ENCODE results near the gene SMYD3.

The SMYD3 gene

DNA sequence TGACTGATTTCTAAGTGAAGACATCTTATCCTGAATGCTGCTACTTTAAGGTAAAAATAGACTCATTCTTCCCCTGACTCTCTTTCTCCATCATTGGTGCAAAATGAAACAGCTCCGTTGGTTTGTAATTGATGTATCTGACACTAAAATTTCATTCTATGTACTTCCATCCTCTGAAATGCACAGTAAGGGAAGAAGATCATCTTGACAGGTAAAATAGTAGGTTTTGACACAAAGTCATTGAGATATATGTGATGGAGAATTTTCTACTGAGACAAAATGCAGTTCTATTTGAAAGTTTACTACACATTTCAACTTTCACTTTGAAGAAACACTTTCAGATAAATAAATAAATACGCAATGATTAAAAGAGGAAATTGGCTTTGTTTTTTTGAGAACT, 348.9 kb downstream of the SMYD3 start:
- ChIA-PET CTCF (no interaction called here), POLR2A (no interaction called here)
- no peak for DNase-seq (ENCODE audit: extremely low spot score)
- TF ChIP-seq FOXA1 (IDR thresholded peaks at IDR 0.05), result no peak
- no peak for TF ChIP-seq HDGF (IDR thresholded peaks at IDR 0.05; ENCODE audit: borderline replicate concordance)
- TF ChIP-seq, protein P1, sequence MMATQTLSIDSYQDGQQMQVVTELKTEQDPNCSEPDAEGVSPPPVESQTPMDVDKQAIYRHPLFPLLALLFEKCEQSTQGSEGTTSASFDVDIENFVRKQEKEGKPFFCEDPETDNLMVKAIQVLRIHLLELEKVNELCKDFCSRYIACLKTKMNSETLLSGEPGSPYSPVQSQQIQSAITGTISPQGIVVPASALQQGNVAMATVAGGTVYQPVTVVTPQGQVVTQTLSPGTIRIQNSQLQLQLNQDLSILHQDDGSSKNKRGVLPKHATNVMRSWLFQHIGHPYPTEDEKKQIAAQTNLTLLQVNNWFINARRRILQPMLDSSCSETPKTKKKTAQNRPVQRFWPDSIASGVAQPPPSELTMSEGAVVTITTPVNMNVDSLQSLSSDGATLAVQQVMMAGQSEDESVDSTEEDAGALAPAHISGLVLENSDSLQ (IDR thresholded peaks at IDR 0.05), result no peak
- TF ChIP-seq FOXK2 (IDR thresholded peaks at IDR 0.05), result no peak
- TF ChIP-seq ARNT (IDR thresholded peaks at IDR 0.05), result no peak
- TF ChIP-seq CTBP1 (IDR thresholded peaks at IDR 0.05; ENCODE audit: borderline replicate concordance), result no peak
- no peak for TF ChIP-seq TARDBP (IDR thresholded peaks at IDR 0.05)

DNA sequence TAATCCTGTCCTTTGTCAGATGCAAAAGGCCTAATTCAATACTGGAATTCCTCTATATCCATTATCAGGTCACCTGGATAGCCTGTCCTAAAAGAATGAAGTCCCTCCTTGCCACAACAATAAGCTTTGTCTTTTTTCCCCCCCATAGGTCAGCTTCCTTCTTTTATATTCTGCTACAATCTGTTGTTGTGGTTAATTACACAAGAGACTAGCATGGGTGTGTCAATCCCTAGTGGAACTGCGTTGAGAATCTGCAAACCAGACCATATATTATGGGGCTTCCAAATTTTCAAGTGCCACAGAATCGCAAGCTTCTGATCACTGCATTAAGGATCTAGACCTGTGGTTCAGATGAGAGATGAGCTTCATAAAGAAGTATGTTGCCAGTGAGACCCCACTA, 349.6 kb downstream of the SMYD3 start:
- no peak for TF ChIP-seq CTBP1 (IDR thresholded peaks at IDR 0.05; ENCODE audit: borderline replicate concordance)
- TF ChIP-seq FOXM1 (IDR thresholded peaks at IDR 0.05; ENCODE audit: borderline replicate concordance), result no peak
- TF ChIP-seq TARDBP (IDR thresholded peaks at IDR 0.05), result no peak
- TF ChIP-seq HDGF (IDR thresholded peaks at IDR 0.05; ENCODE audit: borderline replicate concordance), result no peak
- no peak for TF ChIP-seq FOXK2 (IDR thresholded peaks at IDR 0.05)
- TF ChIP-seq FOXA1 (IDR thresholded peaks at IDR 0.05), result no peak
- no peak for TF ChIP-seq ARNT (IDR thresholded peaks at IDR 0.05)
- TF ChIP-seq, protein P1 (IDR thresholded peaks at IDR 0.05), result no peak
- no peak for TF ChIP-seq BHLHE40 (IDR thresholded peaks at IDR 0.05; ENCODE audit: borderline replicate concordance)
- TF ChIP-seq L3MBTL2 (conservative IDR thresholded peaks at IDR 0.05), result no peak
- no peak for TF ChIP-seq SP1 (IDR thresholded peaks at IDR 0.05)
- no peak for TF ChIP-seq NFRKB (IDR thresholded peaks at IDR 0.05)
- no peak for TF ChIP-seq LEF1 (IDR thresholded peaks at IDR 0.05; ENCODE audit: borderline replicate concordance)
- no peak for TF ChIP-seq ELF4 (IDR thresholded peaks at IDR 0.05)
- no peak for TF ChIP-seq ZNF384 (IDR thresholded peaks at IDR 0.05)
- TF ChIP-seq SUZ12 (IDR thresholded peaks at IDR 0.05), result no peak
- DNase-seq (ENCODE audit: extremely low spot score), result no peak
- POLR2A ChIA-PET, result no interaction called here
- CTCF ChIA-PET, result no interaction called here

DNA sequence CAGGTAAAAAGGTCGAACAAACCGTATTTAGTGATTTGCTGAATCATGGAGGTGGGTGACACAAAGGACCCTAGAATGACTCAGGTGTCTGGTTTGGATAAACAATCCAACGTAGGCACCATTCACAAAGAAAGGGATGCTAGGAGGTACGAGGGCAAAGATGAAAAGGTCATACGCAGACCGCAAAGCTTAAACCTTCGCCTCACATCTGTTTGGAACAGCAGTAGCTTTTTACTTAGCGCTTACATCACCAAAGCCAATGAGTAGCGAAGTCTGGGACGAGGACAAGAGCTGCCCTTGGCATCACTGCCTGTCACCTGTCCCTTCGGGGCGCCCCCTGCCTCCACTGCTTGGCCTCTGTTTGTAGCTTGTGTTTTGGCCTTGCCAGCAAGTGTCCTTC, 350.2 kb downstream of the SMYD3 start:
- ChIA-PET CTCF (no interaction called here), POLR2A (no interaction called here)
- DNase-seq (ENCODE audit: extremely low spot score), result no peak
- no peak for TF ChIP-seq ZNF384 (IDR thresholded peaks at IDR 0.05)
- TF ChIP-seq FOXA1 (IDR thresholded peaks at IDR 0.05), result no peak
- no peak for TF ChIP-seq NFRKB (IDR thresholded peaks at IDR 0.05)

DNA sequence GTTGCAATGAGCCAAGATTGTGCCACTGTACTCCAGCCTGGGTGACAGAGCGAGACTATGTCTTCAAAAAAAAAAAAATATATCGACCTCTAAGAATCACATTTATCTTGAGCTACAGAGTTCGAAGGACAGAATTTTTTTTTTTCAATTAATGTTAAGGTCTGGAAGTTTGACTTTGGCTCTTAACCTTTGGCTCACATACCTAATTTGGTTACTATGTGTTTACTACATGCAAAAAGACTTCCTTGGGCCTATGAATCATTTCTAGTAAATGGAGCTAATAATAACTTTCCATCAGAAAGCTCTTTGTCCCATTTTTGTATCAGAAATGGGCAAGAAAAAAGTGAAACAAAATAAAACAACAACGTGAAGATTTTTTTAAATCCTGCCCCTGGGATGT, 351.2 kb downstream of the SMYD3 start:
- CTCF ChIA-PET, result no interaction called here
- no peak for DNase-seq (ENCODE audit: extremely low spot score)
- TF ChIP-seq FOXA1 (IDR thresholded peaks at IDR 0.05), result no peak
- TF ChIP-seq LEF1 (IDR thresholded peaks at IDR 0.05; ENCODE audit: borderline replicate concordance), result no peak
- TF ChIP-seq CTBP1 (IDR thresholded peaks at IDR 0.05; ENCODE audit: borderline replicate concordance), result no peak
- no peak for TF ChIP-seq BHLHE40 (IDR thresholded peaks at IDR 0.05; ENCODE audit: borderline replicate concordance)
- POLR2A ChIA-PET, result no interaction called here

DNA sequence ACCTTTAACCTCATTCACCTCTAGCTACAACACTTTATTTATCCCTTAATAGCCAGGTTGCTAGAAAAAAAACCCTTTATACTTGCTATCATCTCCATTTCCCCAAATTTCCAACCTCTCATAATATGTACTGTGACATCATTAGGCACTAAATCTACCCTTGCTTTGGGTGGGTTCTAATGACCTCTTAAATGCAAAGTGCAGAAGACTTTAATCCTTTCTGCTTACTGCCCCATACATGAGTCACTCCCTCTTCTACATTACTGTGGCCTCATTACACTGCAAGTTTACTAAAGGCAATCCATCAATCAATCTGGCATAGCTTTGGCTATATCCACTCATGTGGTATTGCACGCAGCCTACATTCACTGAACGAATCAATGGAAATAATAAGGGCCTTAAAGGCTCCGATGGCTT, 353.3 kb downstream of the SMYD3 start:
- TF ChIP-seq, protein P1 (IDR thresholded peaks at IDR 0.05), result peak; percentile 81
- no peak for TF ChIP-seq ELF4 (IDR thresholded peaks at IDR 0.05)
- POLR2A ChIA-PET, result no interaction called here
- DNase-seq (ENCODE audit: extremely low spot score), result peak; percentile 6
- CTCF ChIA-PET, result no interaction called here

DNA sequence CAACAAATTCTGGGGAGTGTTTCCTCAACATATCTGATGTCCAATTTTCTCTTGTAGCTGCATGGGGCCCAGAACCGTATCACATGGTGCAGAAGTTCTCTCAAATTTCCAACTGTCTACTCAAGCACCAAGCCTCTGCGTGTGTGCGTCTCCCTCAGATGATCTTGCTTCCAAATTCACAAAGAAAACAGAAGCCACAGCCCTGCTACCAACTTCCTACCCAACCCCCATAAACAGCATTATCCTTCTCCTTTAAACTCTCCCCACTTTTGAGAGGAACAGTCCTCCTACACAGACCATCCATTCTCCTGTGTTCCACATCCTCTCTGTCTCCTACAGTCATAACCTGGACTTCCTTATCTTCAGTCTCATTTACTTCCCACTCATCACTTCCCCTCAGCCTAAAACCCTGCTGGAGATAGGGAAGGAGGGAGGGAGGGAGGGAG, 354.1 kb downstream of the SMYD3 start:
- DNase-seq (ENCODE audit: extremely low spot score), result no peak
- TF ChIP-seq TARDBP (IDR thresholded peaks at IDR 0.05) (no peak), BHLHE40 (IDR thresholded peaks at IDR 0.05; ENCODE audit: borderline replicate concordance) (no peak), LEF1 (IDR thresholded peaks at IDR 0.05; ENCODE audit: borderline replicate concordance) (no peak), L3MBTL2 (conservative IDR thresholded peaks at IDR 0.05) (no peak), ZNF384 (IDR thresholded peaks at IDR 0.05) (no peak), SUZ12 (IDR thresholded peaks at IDR 0.05) (no peak), ARNT (IDR thresholded peaks at IDR 0.05) (no peak), NFRKB (IDR thresholded peaks at IDR 0.05) (no peak), FOXK2 (IDR thresholded peaks at IDR 0.05) (no peak), SP1 (IDR thresholded peaks at IDR 0.05) (no peak)
- TF ChIP-seq, protein P1 (IDR thresholded peaks at IDR 0.05), result no peak
- POLR2A ChIA-PET, result no interaction called here
- CTCF ChIA-PET, result no interaction called here

DNA sequence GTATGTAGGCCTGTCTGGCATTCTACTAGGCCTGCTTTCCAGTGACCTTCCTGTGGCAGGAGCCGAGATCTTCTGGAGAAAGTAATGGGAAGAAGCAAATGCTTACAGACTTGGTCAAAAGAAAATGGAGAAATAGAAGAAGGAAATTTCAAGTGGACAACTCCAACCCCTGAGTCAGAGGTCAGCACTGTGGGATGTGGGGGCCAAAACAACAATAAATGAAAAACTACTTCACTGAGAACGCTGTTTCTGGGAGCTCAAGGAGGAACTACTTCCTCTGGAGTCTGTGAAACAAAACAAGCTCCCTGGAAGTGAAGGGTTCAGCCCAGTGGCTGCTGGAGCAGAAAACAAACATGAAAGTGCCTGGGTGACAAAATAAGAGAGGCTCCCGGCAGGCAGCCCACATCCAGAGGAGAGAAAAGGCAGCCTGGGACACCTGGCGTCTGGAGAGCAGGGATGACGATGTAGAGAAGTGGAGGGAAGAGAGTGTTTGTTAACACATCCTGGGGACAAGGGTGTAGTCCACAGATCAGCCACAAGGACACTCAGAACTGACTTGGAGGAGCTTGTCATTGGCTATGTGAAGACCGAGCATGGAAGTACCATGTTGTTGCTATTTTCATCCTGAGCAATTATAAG, 355.2 kb downstream of the SMYD3 start:
- ChIA-PET POLR2A (no interaction called here), CTCF (no interaction called here)
- peak; percentile 6 for DNase-seq (ENCODE audit: extremely low spot score)
- no peak for TF ChIP-seq ZNF384 (IDR thresholded peaks at IDR 0.05)
- no peak for TF ChIP-seq FOXM1 (IDR thresholded peaks at IDR 0.05; ENCODE audit: borderline replicate concordance)
- no peak for TF ChIP-seq ARNT (IDR thresholded peaks at IDR 0.05)
- no peak for TF ChIP-seq BHLHE40 (IDR thresholded peaks at IDR 0.05; ENCODE audit: borderline replicate concordance)
- no peak for TF ChIP-seq HDGF (IDR thresholded peaks at IDR 0.05; ENCODE audit: borderline replicate concordance)
- no peak for TF ChIP-seq SP1 (IDR thresholded peaks at IDR 0.05)
- no peak for TF ChIP-seq TARDBP (IDR thresholded peaks at IDR 0.05)
- no peak for TF ChIP-seq FOXK2 (IDR thresholded peaks at IDR 0.05)
- no peak for TF ChIP-seq LEF1 (IDR thresholded peaks at IDR 0.05; ENCODE audit: borderline replicate concordance)
- TF ChIP-seq, protein P1 (IDR thresholded peaks at IDR 0.05), result no peak
- TF ChIP-seq NFRKB (IDR thresholded peaks at IDR 0.05), result no peak
- no peak for TF ChIP-seq CTBP1 (IDR thresholded peaks at IDR 0.05; ENCODE audit: borderline replicate concordance)
- no peak for TF ChIP-seq FOXA1 (IDR thresholded peaks at IDR 0.05)
- TF ChIP-seq ELF4 (IDR thresholded peaks at IDR 0.05), result no peak
- no peak for TF ChIP-seq L3MBTL2 (conservative IDR thresholded peaks at IDR 0.05)
- TF ChIP-seq SUZ12 (IDR thresholded peaks at IDR 0.05), result no peak

Data from HEK293T (cell line).